ENCODE results near the gene HHAT. TPM values are rescaled to one million over a fixed set of nuclear protein-coding genes. Genes with fewer than 3 reads are reported as not detected.

HHAT gene
- total RNA-seq, 2 experiments from 2014 or later: 0.82 to 0.84 TPM

DNA sequence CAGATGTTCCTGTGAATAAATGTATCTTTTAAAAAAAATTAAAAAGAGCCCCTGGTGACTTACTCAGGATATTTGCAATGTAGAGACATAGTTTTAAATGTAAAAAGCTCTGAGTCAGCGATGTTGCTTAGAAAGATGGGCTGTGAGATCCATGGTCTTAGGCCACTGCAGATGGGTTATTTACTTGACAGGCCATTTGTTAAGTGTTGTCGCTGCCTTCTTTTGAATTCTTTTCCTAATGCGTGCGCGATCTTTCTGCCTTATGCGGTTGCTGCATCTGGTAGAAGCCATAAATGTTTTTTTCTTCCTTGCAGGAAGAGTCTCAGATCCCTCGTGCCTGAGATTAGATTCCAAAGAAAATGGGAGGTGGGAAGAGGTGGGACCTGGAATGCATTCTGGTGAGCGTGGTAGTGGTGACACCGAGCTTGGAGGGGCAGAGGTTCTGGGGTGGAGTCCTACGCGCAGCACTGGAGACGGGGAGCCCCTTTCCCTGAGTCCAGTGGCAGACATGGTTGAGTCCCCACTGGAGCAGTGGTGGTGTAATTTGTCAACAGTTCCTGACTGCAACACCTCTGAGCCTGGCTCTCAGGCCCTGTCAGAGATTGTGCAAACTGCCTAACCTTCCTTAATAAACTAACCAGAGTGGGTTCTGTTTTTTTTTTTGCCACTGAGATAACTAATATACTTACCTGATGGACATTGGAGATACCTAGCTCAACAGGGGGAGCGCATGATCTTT, 197.2 kb downstream of the HHAT start:
- no peaks in the 10 kb centered on the region for H3K4me1 Mint-ChIP-seq
- H3K36me3 Mint-ChIP-seq (ENCODE audit: low read depth): no peaks in the 10 kb centered on the region
- intact Hi-C loops (cut with DNase I, micrococcal nuclease): no loop called here
- ATAC-seq (no peak), DNase-seq (no peak)
- no peak overlapping the region for H3K27ac Mint-ChIP-seq
- ChIA-PET POLR2A (no interaction called here), CTCF (interaction anchor here (0.5 kb wide), 1 partner anchor 20 kb away, joined by 3 read pairs; no protein-coding TSS in a partner anchor)
- no peak overlapping the region for H3K4me3 Mint-ChIP-seq
- no peaks in the 10 kb centered on the region for H3K9me3 Mint-ChIP-seq (ENCODE audit: low read depth)
- no peaks in the 10 kb centered on the region for H3K27me3 Mint-ChIP-seq

DNA sequence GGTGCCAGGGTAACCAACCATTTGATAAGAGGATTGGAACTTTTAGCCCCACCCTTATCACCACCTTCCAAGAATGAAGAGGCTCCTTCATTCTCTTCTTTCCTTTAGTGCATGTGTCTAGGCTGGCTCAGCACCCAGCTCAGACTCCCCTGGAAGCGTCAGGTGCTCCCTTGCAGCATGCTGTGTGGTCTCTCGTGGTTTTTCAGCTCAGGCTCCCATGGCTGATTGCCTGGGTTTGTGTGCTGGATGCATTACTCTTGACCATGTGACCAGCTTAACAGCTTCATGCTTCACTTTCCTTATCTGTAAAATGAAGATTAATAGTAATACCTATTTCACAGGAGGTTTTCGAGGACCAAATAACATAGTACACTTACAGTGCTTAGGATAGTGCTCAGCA, 198.4 kb downstream of the HHAT start:
- H3K27ac Mint-ChIP-seq: no peak overlapping the region
- H3K4me3 Mint-ChIP-seq: no peak overlapping the region
- ChIA-PET POLR2A (no interaction called here), CTCF (no interaction called here)
- no peaks in the 10 kb centered on the region for H3K4me1 Mint-ChIP-seq
- intact Hi-C loops (cut with DNase I, micrococcal nuclease): no loop called here
- DNase-seq (no peak), ATAC-seq (no peak)
- H3K9me3 Mint-ChIP-seq (ENCODE audit: low read depth): no peaks in the 10 kb centered on the region
- no peaks in the 10 kb centered on the region for H3K36me3 Mint-ChIP-seq (ENCODE audit: low read depth)
- H3K27me3 Mint-ChIP-seq: no peaks in the 10 kb centered on the region

DNA sequence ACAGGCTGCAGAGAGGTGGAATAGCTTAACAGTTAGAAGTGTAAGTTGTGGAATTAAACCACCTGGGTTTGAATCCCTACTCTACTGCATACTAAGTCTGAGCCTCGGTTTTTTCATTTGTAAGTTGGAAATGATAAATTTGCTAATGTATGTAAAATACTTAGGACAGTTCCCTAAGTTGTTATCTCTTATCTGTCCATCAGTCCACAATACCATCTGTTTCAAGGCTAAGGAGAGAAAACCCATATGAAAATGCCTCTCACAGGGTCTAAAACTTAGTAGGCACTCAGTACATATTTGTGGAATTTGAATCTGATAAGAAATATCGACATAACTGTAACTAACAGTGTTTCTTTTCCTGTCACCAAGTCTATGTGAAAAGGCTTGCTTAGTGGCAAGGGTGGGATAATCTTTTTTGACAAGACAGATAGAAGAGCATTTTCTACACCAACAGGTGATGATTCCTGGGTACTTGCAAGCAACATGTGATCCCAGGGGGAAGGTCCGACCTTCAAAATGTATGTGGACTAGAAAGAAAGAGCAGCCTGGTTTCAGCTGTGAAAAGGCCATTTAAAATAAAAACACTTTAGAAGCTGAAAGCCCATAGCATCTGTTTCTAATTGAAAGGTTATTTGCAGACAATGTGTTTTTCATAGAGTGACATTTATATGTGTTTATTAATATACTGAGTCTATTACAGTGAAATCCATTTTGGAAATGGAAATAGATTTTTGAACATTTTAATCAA, 202.9 kb downstream of the HHAT start:
- H3K36me3 Mint-ChIP-seq (ENCODE audit: low read depth): no peaks in the 10 kb centered on the region
- DNase-seq (no peak), ATAC-seq (no peak)
- CTCF ChIA-PET: interaction anchor here (0.7 kb wide), 1 partner anchor 511 kb away, joined by 3 read pairs; no protein-coding TSS in a partner anchor
- POLR2A ChIA-PET: no interaction called here
- no peak overlapping the region for H3K4me3 Mint-ChIP-seq
- intact Hi-C loops (cut with DNase I, micrococcal nuclease): no loop called here
- H3K27ac Mint-ChIP-seq: no peak overlapping the region
- H3K9me3 Mint-ChIP-seq (ENCODE audit: low read depth): no peaks in the 10 kb centered on the region
- H3K27me3 Mint-ChIP-seq: no peaks in the 10 kb centered on the region
- no peaks in the 10 kb centered on the region for H3K4me1 Mint-ChIP-seq

- POLR2A ChIA-PET: no interaction called here
Measured at GRCh38 chr1:210532223-210532598, 203.5 kb downstream of the HHAT start.

DNA sequence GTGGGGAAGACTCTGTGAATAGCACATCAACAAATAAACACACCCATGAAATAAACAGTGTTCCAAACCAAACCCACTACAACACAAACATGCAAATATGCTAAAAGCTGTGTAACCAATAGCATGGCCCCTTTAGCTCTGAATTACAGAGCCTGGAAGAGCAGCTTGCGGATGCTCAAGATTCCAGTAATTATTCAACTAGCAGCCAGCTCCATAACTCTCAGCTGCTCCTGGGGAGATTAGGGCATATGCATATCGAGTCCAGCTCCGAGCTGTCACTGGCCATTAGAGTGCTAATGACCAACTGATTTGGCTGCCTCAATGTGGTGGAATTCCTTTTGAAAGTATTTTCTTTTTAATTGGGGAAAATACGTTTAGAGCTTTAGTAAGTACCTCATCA, 207.1 kb downstream of the HHAT start:
- no peak for DNase-seq
- Mint-ChIP-seq H3K9me3 (ENCODE audit: low read depth) (no peaks in the 10 kb centered on the region), H3K27me3 (no peaks in the 10 kb centered on the region), H3K27ac (no peak overlapping the region), H3K4me1 (no peaks in the 10 kb centered on the region), H3K36me3 (ENCODE audit: low read depth) (no peaks in the 10 kb centered on the region), H3K4me3 (no peak overlapping the region)
- CTCF ChIA-PET: no interaction called here
- POLR2A ChIA-PET: no interaction called here
- ATAC-seq: no peak
- intact Hi-C loops (cut with DNase I, micrococcal nuclease): no loop called here

More at GRCh38 chr1:210532223-210532598, 203.5 kb downstream of the HHAT start:
- no peaks in the 10 kb centered on the region for H3K36me3 Mint-ChIP-seq (ENCODE audit: low read depth)
- DNase-seq (no peak), ATAC-seq (no peak)
- H3K9me3 Mint-ChIP-seq (ENCODE audit: low read depth): no peaks in the 10 kb centered on the region
- H3K4me1 Mint-ChIP-seq: no peaks in the 10 kb centered on the region
- no peak overlapping the region for H3K27ac Mint-ChIP-seq
- CTCF ChIA-PET: interaction anchor here (0.6 kb wide), 1 partner anchor 10 kb away, joined by 3 read pairs; no protein-coding TSS in a partner anchor
- H3K4me3 Mint-ChIP-seq: no peak overlapping the region
- no peaks in the 10 kb centered on the region for H3K27me3 Mint-ChIP-seq
- intact Hi-C loops (cut with DNase I, micrococcal nuclease): no loop called here

DNA sequence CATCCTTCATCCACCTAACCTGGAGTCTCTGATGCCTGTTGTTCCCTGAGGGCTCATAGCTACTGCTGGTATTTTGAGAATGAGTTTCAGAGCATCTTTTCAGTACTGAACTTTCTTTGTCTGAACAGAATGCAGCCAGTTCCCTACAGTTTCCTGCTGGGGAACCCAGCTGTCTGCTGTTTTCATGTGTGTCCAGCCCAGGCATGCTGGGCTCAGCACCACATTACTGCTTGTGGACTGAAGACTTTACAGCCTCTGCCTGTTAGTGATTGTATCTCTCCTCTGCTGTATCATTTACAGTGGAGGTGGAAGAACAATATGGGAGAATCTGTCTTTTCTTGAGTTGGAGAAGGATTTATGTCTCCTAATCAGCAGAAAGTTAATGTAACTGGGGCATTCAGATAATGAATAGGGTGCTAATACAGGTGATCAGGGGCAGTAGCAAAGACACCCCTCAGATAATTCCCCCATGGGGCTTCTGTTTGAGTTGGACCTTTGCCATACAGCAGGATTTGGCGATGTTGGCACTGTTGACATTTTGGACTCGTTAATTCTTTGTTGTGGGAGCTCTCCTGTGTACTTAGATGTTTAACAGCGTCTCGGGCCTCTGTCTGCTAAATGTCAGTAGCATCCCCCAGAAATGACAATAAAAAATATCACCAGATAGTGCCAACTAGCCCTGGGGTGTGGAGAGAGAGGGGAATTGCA, 207.7 kb downstream of the HHAT start:
- Mint-ChIP-seq H3K9me3 (ENCODE audit: low read depth) (no peaks in the 10 kb centered on the region), H3K27me3 (no peaks in the 10 kb centered on the region), H3K4me3 (no peak overlapping the region), H3K4me1 (no peaks in the 10 kb centered on the region), H3K27ac (no peak overlapping the region), H3K36me3 (ENCODE audit: low read depth) (no peaks in the 10 kb centered on the region)
- ChIA-PET POLR2A (no interaction called here), CTCF (no interaction called here)
- ATAC-seq (no peak), DNase-seq (no peak)
- intact Hi-C loops (cut with DNase I, micrococcal nuclease): no loop called here

DNA sequence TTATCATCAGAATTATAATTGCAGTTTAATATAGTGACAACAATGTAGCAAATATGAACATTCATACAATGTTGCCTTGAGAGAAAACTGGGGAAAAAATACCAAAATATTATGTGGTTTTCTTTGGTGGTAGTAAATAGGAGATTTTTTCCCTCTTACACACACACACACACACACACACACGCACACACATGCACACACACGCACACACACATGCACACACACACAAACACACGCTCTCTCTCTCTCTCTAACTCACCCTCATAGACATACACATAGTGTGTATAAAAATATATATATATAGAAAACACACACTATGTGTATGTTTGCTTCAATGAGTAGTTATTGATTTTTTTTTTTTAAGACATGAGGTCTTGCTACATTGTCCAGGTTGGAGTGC, 211.6 kb downstream of the HHAT start:
- no peaks in the 10 kb centered on the region for H3K27me3 Mint-ChIP-seq
- no peaks in the 10 kb centered on the region for H3K9me3 Mint-ChIP-seq (ENCODE audit: low read depth)
- peaks cover 5% of the 10 kb centered on the region for H3K4me1 Mint-ChIP-seq
- ChIA-PET CTCF (no interaction called here), POLR2A (no interaction called here)
- no peaks in the 10 kb centered on the region for H3K36me3 Mint-ChIP-seq (ENCODE audit: low read depth)
- H3K4me3 Mint-ChIP-seq: no peak overlapping the region
- ATAC-seq (no peak), DNase-seq (no peak)
- no peak overlapping the region for H3K27ac Mint-ChIP-seq
- intact Hi-C loops (cut with DNase I, micrococcal nuclease): no loop called here

DNA sequence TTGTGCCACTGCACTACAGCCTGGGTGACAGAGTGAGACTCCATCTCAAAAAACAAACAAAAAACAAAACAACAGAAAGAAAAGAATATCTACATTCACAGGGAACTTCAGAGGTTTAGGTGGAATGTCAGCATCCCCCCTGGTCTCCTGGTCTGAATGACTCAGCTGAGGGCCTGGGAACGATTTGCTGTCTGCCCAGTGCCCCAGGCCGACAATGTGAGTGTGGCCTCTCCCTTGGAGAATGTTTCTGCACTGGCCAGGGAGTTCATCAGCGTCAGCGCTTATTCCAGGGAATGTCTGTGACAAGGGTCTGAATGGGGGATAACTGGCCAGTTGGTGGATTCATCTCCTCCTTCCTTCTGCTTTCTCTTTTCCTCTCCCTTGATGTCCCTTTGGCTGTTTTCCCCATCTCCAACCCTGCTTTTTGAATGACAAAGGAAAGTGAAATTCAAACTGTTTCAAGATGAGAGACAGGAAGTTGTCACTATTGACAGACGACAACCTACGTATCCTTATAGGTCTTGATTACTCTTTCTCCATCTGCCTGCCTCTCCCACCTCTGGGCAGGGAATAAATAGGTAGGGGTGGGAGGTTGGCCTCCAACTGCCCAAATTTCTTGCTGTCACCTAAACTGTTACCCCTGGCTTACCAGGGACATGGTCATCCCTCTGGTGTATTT, 213.1 kb downstream of the HHAT start:
- intact Hi-C loops (cut with DNase I, micrococcal nuclease): no loop called here
- no peak for DNase-seq
- peak; percentile 55 for ATAC-seq
- Mint-ChIP-seq H3K27ac (no peak overlapping the region), H3K4me1 (peaks cover 5% of the 10 kb centered on the region), H3K4me3 (no peak overlapping the region), H3K27me3 (no peaks in the 10 kb centered on the region), H3K36me3 (ENCODE audit: low read depth) (no peaks in the 10 kb centered on the region), H3K9me3 (ENCODE audit: low read depth) (no peaks in the 10 kb centered on the region)
- ChIA-PET CTCF (no interaction called here), POLR2A (no interaction called here)

DNA sequence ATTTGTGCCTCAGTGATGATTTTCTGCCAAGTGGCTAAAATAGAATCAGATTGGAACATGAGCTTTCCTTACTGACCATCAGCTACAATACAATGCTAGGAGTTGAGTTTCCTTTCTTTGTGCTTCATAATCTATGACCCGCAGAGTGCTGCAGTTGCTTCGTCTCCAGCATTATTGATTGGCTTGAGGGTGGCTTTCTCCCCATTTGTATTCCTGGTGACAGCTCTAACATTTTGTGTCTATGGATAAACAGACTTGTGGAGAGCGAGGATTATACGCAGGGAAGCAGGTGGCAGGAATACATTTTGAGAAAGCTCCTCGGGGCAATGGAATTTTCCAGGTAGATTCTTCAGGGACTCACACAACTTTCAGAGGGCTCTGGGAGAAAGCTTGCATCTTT, 223.2 kb downstream of the HHAT start:
- ATAC-seq (no peak), DNase-seq (no peak)
- no peaks in the 10 kb centered on the region for H3K36me3 Mint-ChIP-seq (ENCODE audit: low read depth)
- no peaks in the 10 kb centered on the region for H3K9me3 Mint-ChIP-seq (ENCODE audit: low read depth)
- H3K27me3 Mint-ChIP-seq: no peaks in the 10 kb centered on the region
- ChIA-PET POLR2A (no interaction called here), CTCF (interaction anchor here (0.6 to 0.7 kb wide), 2 partner anchors 40 to 961 kb away, joined by 3 read pairs; no protein-coding TSS in a partner anchor)
- H3K4me1 Mint-ChIP-seq: no peaks in the 10 kb centered on the region
- H3K4me3 Mint-ChIP-seq: no peak overlapping the region
- intact Hi-C loops (cut with DNase I, micrococcal nuclease): no loop called here
- H3K27ac Mint-ChIP-seq: no peak overlapping the region

GRCh38 chr1:210553711-210554110, 225.0 kb downstream of the HHAT start:
- Mint-ChIP-seq H3K9me3 (ENCODE audit: low read depth) (no peaks in the 10 kb centered on the region), H3K27ac (no peak overlapping the region), H3K4me3 (no peak overlapping the region), H3K27me3 (no peaks in the 10 kb centered on the region), H3K36me3 (ENCODE audit: low read depth) (no peaks in the 10 kb centered on the region), H3K4me1 (no peaks in the 10 kb centered on the region)
- ChIA-PET POLR2A (interaction anchor here (0.6 kb wide), 1 partner anchor 1374 kb away, joined by 7 read pairs; no protein-coding TSS in a partner anchor), CTCF (no interaction called here)
- intact Hi-C loops (cut with DNase I, micrococcal nuclease): no loop called here
- ATAC-seq (no peak), DNase-seq (no peak)

DNA sequence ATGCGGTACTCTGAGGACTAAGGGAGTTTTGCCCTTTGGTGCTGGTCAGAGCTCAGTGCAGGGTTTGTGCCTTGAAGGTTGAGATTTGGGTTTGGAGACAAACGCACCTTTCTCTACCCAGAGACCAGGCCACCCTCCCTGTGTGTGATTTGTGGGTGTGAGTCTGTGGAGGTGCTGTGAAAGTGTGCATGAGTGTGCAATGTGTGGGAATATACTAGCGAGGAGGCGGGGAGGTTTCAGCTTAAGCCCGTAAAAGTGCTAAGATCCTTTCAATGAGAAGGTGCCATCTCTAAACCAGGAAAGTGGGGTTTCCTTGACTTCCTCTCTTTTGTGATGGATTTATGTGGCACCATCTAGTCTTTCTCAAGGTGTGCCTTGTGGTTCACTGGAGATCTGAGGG, 225.7 kb downstream of the HHAT start:
- ATAC-seq (no peak), DNase-seq (no peak)
- CTCF ChIA-PET: no interaction called here
- Mint-ChIP-seq H3K9me3 (ENCODE audit: low read depth) (no peaks in the 10 kb centered on the region), H3K4me3 (no peak overlapping the region), H3K4me1 (no peaks in the 10 kb centered on the region), H3K27me3 (no peaks in the 10 kb centered on the region), H3K36me3 (ENCODE audit: low read depth) (no peaks in the 10 kb centered on the region), H3K27ac (no peak overlapping the region)
- intact Hi-C loops (cut with DNase I, micrococcal nuclease): no loop called here
- POLR2A ChIA-PET: interaction anchor here (0.6 kb wide), 1 partner anchor 1373 kb away, joined by 7 read pairs; no protein-coding TSS in a partner anchor

Data from activated CD4-positive, alpha-beta T cell treated with anti-CD3 and anti-CD28 coated beads for 36 hours (primary cell).